IMR-90 (cell line): Measurements from ENCODE around the gene MSN. TPM values are rescaled to one million over a fixed set of nuclear protein-coding genes. Genes with fewer than 3 reads are reported as not detected.

Experiments
- ATAC-seq: fragments of 200-7000 bp; cut with Tn5 transposase; 2 replicates; pipeline ENCODE4 v1.9.1; 2020; ENCODE audit warnings: low read depth, mild to moderate bottlenecking, moderate library complexity
- BruUV-seq: library from RNA; stranded (reverse); fragments of 400-500 nt; replicated peaks from 2 replicates; lab custom pipeline; 2021; lab: Mats Ljungman, UMichigan
- CTCF ChIA-PET: fragments of 300-600 bp; formaldehyde crosslinking; extraction: SDS; loops from one replicate; lab custom pipeline; 2021; ENCODE audit warnings: antibody characterized with exemption; lab: Yijun Ruan, JAX
- POLR2A ChIA-PET: fragments of 300-600 bp; sonication (Branson Sonifier 250); formaldehyde crosslinking; loops from one replicate; lab custom pipeline; 2022; ENCODE audit warnings: antibody characterized with exemption; ENCODE audit not compliant: unreplicated experiment; lab: Charles Lee
- DNase-seq: peaks from one replicate; pipeline ENCODE4 v3.0.0; 2013
- H2AFZ ChIP-seq: replicated peaks from 2 replicates; pipeline ENCODE3; 2013; ENCODE audit warnings: low read length, mild to moderate bottlenecking; ENCODE audit not compliant: poor library complexity
- H2AK5ac ChIP-seq: 2 replicates; pipeline ENCODE4 v1.6.1; 2013; ENCODE audit warnings: low read depth, low read length, inconsistent platforms
- H2AK9ac ChIP-seq: replicated peaks from 2 replicates; pipeline ENCODE3; 2013; ENCODE audit warnings: mild to moderate bottlenecking, low read depth, low read length, moderate library complexity; ENCODE audit not compliant: poor library complexity
- H2BK120ac ChIP-seq: 2 replicates; pipeline ENCODE4 v1.6.1; 2013; ENCODE audit warnings: low read depth, low read length, inconsistent platforms
- H2BK15ac ChIP-seq: 3 replicates; pipeline ENCODE4 v1.6.1; 2013; ENCODE audit warnings: low read depth, low read length, inconsistent platforms
- H2BK20ac ChIP-seq: 2 replicates; pipeline ENCODE4 v1.6.1; 2013; ENCODE audit warnings: low read depth, mild to moderate bottlenecking, inconsistent platforms, low read length, moderate library complexity
- H2BK5ac ChIP-seq: 2 replicates; pipeline ENCODE4 v1.6.1; 2013; ENCODE audit warnings: mild to moderate bottlenecking, low read depth, low read length, inconsistent platforms; ENCODE audit not compliant: poor library complexity, severe bottlenecking
- H3K14ac ChIP-seq: replicated peaks from 2 replicates; pipeline ENCODE4 v1.6.1; 2013; ENCODE audit warnings: low read depth, low read length, inconsistent platforms
- H3K18ac ChIP-seq: 2 replicates; pipeline ENCODE4 v1.6.1; 2013; ENCODE audit warnings: low read depth, low read length, control low read depth
- H3K23ac ChIP-seq: 2 replicates; pipeline ENCODE4 v1.6.1; 2013; ENCODE audit warnings: low read depth, low read length, inconsistent platforms
- H3K27ac ChIP-seq: 2 replicates; pipeline ENCODE4 v1.5.1; 2013; ENCODE audit warnings: mild to moderate bottlenecking, control low read depth, low read length; ENCODE audit not compliant: insufficient read depth
- H3K27me3 ChIP-seq: 2 replicates; pipeline ENCODE4 v1.6.1; 2013; ENCODE audit warnings: low read length; ENCODE audit not compliant: control insufficient read depth, insufficient read depth
- H3K36me3 ChIP-seq: 2 replicates; pipeline ENCODE4 v1.6.1; 2013; ENCODE audit warnings: low read length, mixed read lengths; ENCODE audit not compliant: control insufficient read depth, insufficient read depth
- H3K4ac ChIP-seq: 2 replicates; pipeline ENCODE4 v1.6.1; 2013; ENCODE audit warnings: low read depth, low read length, inconsistent platforms
- H3K4me1 ChIP-seq: 2 replicates; pipeline ENCODE4 v1.6.1; 2013; ENCODE audit warnings: low read length, mixed read lengths; ENCODE audit not compliant: control insufficient read depth, insufficient read depth
- H3K4me2 ChIP-seq: 2 replicates; pipeline ENCODE4 v1.6.1; 2013; ENCODE audit warnings: low read depth, mild to moderate bottlenecking, control low read depth, low read length, moderate library complexity
- H3K4me3 ChIP-seq: 2 replicates; pipeline ENCODE4 v1.5.1; 2013; ENCODE audit warnings: low read depth, mild to moderate bottlenecking, control low read depth, low read length, moderate library complexity; ENCODE audit not compliant: insufficient read depth
- H3K56ac ChIP-seq: 2 replicates; pipeline ENCODE4 v1.6.1; 2013; ENCODE audit warnings: low read length, inconsistent platforms; ENCODE audit not compliant: insufficient read depth; ENCODE audit errors: extremely low read depth
- H3K79me1 ChIP-seq, 2 experiments: 2 replicates each; pipeline ENCODE4 v1.6.1; 2013; ENCODE audit warnings: low read length in 2 of 2, inconsistent platforms in 1 of 2, low read depth in 1 of 2
- H3K9ac ChIP-seq: 2 replicates; pipeline ENCODE4 v1.6.1; 2013; ENCODE audit warnings: low read depth, low read length, control low read depth
- H3K9me1 ChIP-seq: 2 replicates; pipeline ENCODE4 v1.6.1; 2013; ENCODE audit warnings: low read length, inconsistent platforms; ENCODE audit not compliant: insufficient read depth
- H3K9me3 ChIP-seq: 2 replicates; pipeline ENCODE4 v1.6.1; 2013; ENCODE audit warnings: low read length; ENCODE audit not compliant: control insufficient read depth, insufficient read depth
- H4K20me1 ChIP-seq: 2 replicates; pipeline ENCODE4 v1.6.1; 2013; ENCODE audit warnings: low read length, inconsistent platforms; ENCODE audit not compliant: insufficient read depth
- H4K5ac ChIP-seq: 2 replicates; pipeline ENCODE4 v1.6.1; 2013; ENCODE audit warnings: mild to moderate bottlenecking, low read depth, low read length, control low read depth
- H4K8ac ChIP-seq, 2 experiments: 2 replicates each; pipeline ENCODE4 v1.6.1; 2013; ENCODE audit warnings: low read depth in 2 of 2, low read length in 2 of 2, control low read depth in 1 of 2, inconsistent platforms in 1 of 2
- H4K91ac ChIP-seq: 2 replicates; pipeline ENCODE4 v1.6.1; 2013; ENCODE audit warnings: low read depth, low read length, inconsistent platforms; ENCODE audit not compliant: insufficient read depth
- FOS ChIP-seq: fragments of 150-350 bp; IDR thresholded peaks from 2 replicates; pipeline ENCODE4 v1.6.1; 2016; ENCODE audit warnings: low read depth, low read length
- MAFK ChIP-seq: IDR thresholded peaks from 2 replicates; pipeline ENCODE4 v1.6.1; 2012; ENCODE audit warnings: low read depth, low read length, improper control_type of control experiment
- MAZ ChIP-seq: IDR thresholded peaks from 2 replicates; pipeline ENCODE4 v1.6.1; 2012; ENCODE audit warnings: low read depth, mild to moderate bottlenecking, low read length, improper control_type of control experiment, moderate library complexity, borderline replicate concordance
- MXI1 ChIP-seq: IDR thresholded peaks from 2 replicates; pipeline ENCODE4 v1.6.1; 2012; ENCODE audit warnings: low read depth, mild to moderate bottlenecking, low read length, moderate library complexity, borderline replicate concordance
- RFX5 ChIP-seq: IDR thresholded peaks from 2 replicates; pipeline ENCODE4 v1.8.0; 2012; ENCODE audit warnings: low read depth, mild to moderate bottlenecking, low read length, moderate library complexity
- SMC3 ChIP-seq: fragments of 150-350 bp; IDR thresholded peaks from 2 replicates; pipeline ENCODE4 v1.6.1; 2016; ENCODE audit warnings: low read depth, mild to moderate bottlenecking, antibody characterized with exemption, low read length, moderate library complexity
- USF2 ChIP-seq: fragments of 150-350 bp; IDR thresholded peaks from 2 replicates; pipeline ENCODE4 v1.6.1; 2017; ENCODE audit warnings: mild to moderate bottlenecking, antibody characterized with exemption, low read length, low read depth
- WGBS, 2 experiments: methylation state at CpG; one replicate each; pipeline versions ENCODE4 v1.1.5 to v1.1.7; 2013; ENCODE audit warnings: missing lambda C conversion rate in 2 of 2; ENCODE audit not compliant: insufficient read length in 1 of 2; ENCODE audit errors: extremely low coverage in 2 of 2; 5-methylcytosine and 5-hydroxymethylcytosine counted together
- dilution Hi-C: fragments of 300-500 bp; cut with HindIII; formaldehyde crosslinking; loops from one replicate; pipeline ENCODE4 v1.14.3; 2018; ENCODE audit warnings: low sequenced_read_pairs; ENCODE audit not compliant: unreplicated experiment
- in situ Hi-C: fragments of 300-500 bp; cut with MboI; formaldehyde crosslinking; loops from 3 replicates; pipeline ENCODE4 v1.14.3; 2019; ENCODE audit warnings: low sequenced_read_pairs, inconsistent platforms, mixed read lengths
- intact Hi-C: fragments of 100-400 bp; cut with micrococcal nuclease; formaldehyde crosslinking; loops from 2 replicates; pipeline ENCODE4 v1.10.0; 2022
- polyA plus RNA-seq, 3 experiments: library from polyadenylated mRNA; depleted of rRNA; stranded (reverse); fragments of >200 nt; gene quantifications; 2 replicates each; pipeline ENCODE4 v1.2.3, GENCODE V29; 2012; ENCODE audit warnings: low replicate concordance in 1 of 3
- total RNA-seq: library from RNA; depleted of rRNA; stranded (reverse); fragments of >200 nt; gene quantifications from 2 replicates; pipeline ENCODE4 v1.2.3, GENCODE V29; 2012
- TF ChIP-seq, protein P1 (sequence below): conservative IDR thresholded peaks from 2 replicates; pipeline ENCODE4 v1.5.1; 2012; ENCODE audit warnings: mild to moderate bottlenecking, low read depth, low read length, improper control_type of control experiment

The MSN gene
- total and polyA plus RNA-seq, 2 of the 4 experiments (the other 2 are of a cell fraction): 422 to 619 TPM

DNA sequence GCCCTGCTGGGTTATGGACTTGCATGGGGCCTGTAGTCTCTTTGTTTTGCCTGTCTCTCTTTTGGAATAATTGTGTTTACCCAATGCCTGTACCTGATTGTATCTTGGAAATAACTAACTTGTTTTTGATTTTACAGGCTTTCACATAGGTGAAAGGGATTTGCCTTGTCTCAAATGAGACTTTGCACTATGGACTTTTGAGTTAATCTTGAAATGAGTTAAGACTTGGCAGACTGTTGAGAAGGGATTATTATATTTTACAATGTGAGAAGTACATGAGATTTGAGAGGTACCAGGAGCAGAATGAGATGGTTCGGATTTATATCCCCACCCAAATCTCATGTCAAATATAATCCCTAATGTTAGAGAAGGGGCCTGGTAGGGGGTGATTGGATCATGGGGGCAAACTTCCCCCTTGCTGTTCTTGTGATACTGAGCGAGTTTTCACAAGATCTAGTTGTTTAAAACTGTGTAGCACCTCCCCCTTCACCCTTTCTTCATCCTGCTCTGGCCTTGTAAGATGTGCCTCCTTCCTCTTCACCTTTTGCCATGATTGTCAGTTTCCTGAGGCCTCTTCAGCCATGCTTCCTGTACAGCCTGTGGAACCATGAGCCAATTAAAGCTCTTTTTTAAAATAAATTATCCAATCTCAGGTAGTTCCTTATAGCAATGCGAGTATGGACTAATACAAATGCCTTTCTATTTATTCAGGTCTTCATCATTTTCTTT lies 102.3 kb downstream of the MSN start:
- Histone ChIP-seq H3K27me3 (peaks cover 2% of the 10 kb centered on the region; the same call in 1 of the 2 replicates), H3K4me3 (no peak overlapping the region), H3K4me2 (no peak overlapping the region), H4K20me1 (no peaks in the 10 kb centered on the region), H4K91ac (no peak overlapping the region), H2BK15ac (no peak overlapping the region), H3K4ac (no peak overlapping the region), H3K56ac (no peak overlapping the region), H3K79me1 (no peaks in the 10 kb centered on the region), H2AFZ (no peak overlapping the region), H2AK5ac (no peak overlapping the region), H2BK5ac (no peak overlapping the region), H3K18ac (no peak overlapping the region), H3K27ac (no peak overlapping the region), H4K8ac (no peak overlapping the region), H3K36me3 (no peaks in the 10 kb centered on the region), H2BK120ac (no peak overlapping the region), H3K9ac (no peak overlapping the region), H3K4me1 (no peaks in the 10 kb centered on the region), H2AK9ac (no peak overlapping the region), H3K9me1 (no peaks in the 10 kb centered on the region), H4K5ac (no peak overlapping the region), H2BK20ac (no peak overlapping the region), H3K14ac (no peak overlapping the region), H3K23ac (no peak overlapping the region), H3K9me3 (no peaks in the 10 kb centered on the region)
- no TSS peak for BruUV-seq
- DNase-seq (no peak), ATAC-seq (no peak)
- dilution Hi-C loops (no loop called here), intact Hi-C loops (no loop called here), in situ Hi-C loops (no loop called here)
- TF ChIP-seq USF2: no peak
- TF ChIP-seq MAFK: no peak
- TF ChIP-seq RFX5: no peak
- TF ChIP-seq MAZ: no peak
- no peak for TF ChIP-seq MXI1
- TF ChIP-seq, protein P1, sequence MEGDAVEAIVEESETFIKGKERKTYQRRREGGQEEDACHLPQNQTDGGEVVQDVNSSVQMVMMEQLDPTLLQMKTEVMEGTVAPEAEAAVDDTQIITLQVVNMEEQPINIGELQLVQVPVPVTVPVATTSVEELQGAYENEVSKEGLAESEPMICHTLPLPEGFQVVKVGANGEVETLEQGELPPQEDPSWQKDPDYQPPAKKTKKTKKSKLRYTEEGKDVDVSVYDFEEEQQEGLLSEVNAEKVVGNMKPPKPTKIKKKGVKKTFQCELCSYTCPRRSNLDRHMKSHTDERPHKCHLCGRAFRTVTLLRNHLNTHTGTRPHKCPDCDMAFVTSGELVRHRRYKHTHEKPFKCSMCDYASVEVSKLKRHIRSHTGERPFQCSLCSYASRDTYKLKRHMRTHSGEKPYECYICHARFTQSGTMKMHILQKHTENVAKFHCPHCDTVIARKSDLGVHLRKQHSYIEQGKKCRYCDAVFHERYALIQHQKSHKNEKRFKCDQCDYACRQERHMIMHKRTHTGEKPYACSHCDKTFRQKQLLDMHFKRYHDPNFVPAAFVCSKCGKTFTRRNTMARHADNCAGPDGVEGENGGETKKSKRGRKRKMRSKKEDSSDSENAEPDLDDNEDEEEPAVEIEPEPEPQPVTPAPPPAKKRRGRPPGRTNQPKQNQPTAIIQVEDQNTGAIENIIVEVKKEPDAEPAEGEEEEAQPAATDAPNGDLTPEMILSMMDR: no peak
- no peak for TF ChIP-seq FOS
- TF ChIP-seq SMC3: no peak
- ChIA-PET CTCF (no interaction called here), POLR2A (no interaction called here)
- no CpG with 5 or more reads among the region's 3 CpGs for WGBS, 2 experiments
